Liver (tissue), 9 donors: ENCODE results near the gene ZNF276. TPM values are rescaled to one million over a fixed set of nuclear protein-coding genes. Genes with fewer than 3 reads are reported as not detected.

Experiments
- DNase-seq: peaks from one replicate; pipeline ENCODE4 v3.0.0-alpha.2; 2017; ENCODE audit warnings: low spot score
- H3K27ac ChIP-seq, 2 donors: one replicate each; pipeline ENCODE4 v1.7.0; 2013; ENCODE audit warnings: inconsistent platforms in 2 of 2, low read length in 2 of 2, control low read depth in 1 of 2, low read depth in 1 of 2, mild to moderate bottlenecking in 1 of 2
- H3K27me3 ChIP-seq, 4 donors: one replicate each; pipeline versions ENCODE4 v1.6.1 to v1.7.0; 2013; ENCODE audit warnings: low read length in 3 of 4, inconsistent platforms in 1 of 4, mild to moderate bottlenecking in 1 of 4, moderate library complexity in 1 of 4; ENCODE audit not compliant: control insufficient read depth in 4 of 4, insufficient read depth in 4 of 4
- H3K36me3 ChIP-seq, 4 donors: one replicate each; pipeline versions ENCODE4 v1.6.1 to v1.7.0; 2013; ENCODE audit warnings: low read length in 3 of 4, mild to moderate bottlenecking in 3 of 4, low read depth in 1 of 4, moderate library complexity in 1 of 4; ENCODE audit not compliant: control insufficient read depth in 4 of 4, insufficient read depth in 3 of 4
- H3K4me1 ChIP-seq, 4 donors: one replicate each; pipeline versions ENCODE4 v1.6.1 to v1.7.0; 2013; ENCODE audit warnings: low read length in 3 of 4, mild to moderate bottlenecking in 3 of 4, moderate library complexity in 1 of 4; ENCODE audit not compliant: control insufficient read depth in 4 of 4, insufficient read depth in 4 of 4
- H3K4me3 ChIP-seq, 3 donors: one replicate each; pipeline versions ENCODE4 v1.6.1 to v1.7.0; 2013; ENCODE audit warnings: low read length in 3 of 3, control low read depth in 1 of 3, low read depth in 1 of 3, mild to moderate bottlenecking in 1 of 3
- H3K9ac ChIP-seq, 2 donors: one replicate each; pipeline ENCODE4 v1.7.0; 2013; ENCODE audit warnings: low read length in 2 of 2, mild to moderate bottlenecking in 2 of 2, moderate library complexity in 2 of 2, control low read depth in 1 of 2, low read depth in 1 of 2
- H3K9me3 ChIP-seq, 4 donors: one replicate each; pipeline versions ENCODE4 v1.6.1 to v1.7.0; 2013; ENCODE audit warnings: low read length in 3 of 4; ENCODE audit not compliant: control insufficient read depth in 4 of 4
- EGR1 ChIP-seq, 2 donors: IDR thresholded peaks; 2 replicates each; pipeline ENCODE4 v1.6.1; 2016 to 2018; ENCODE audit warnings: antibody characterized with exemption in 2 of 2, low read depth in 2 of 2
- GABPA ChIP-seq, 2 donors: IDR thresholded peaks in 1 of 2; conservative IDR thresholded peaks in 1 of 2; 2 replicates each; pipeline ENCODE4 v1.6.1; 2016; ENCODE audit warnings: antibody characterized with exemption in 2 of 2, mild to moderate bottlenecking in 1 of 2, moderate library complexity in 1 of 2
- HNF4A ChIP-seq, 2 donors: conservative IDR thresholded peaks; 2 replicates each; pipeline ENCODE4 v1.6.1; 2016; ENCODE audit warnings: antibody characterized with exemption in 2 of 2, mild to moderate bottlenecking in 2 of 2
- HNF4G ChIP-seq: IDR thresholded peaks from 2 replicates; pipeline ENCODE4 v1.6.1; 2016; ENCODE audit warnings: antibody characterized with exemption
- NR2F2 ChIP-seq: IDR thresholded peaks from 2 replicates; pipeline ENCODE4 v1.6.1; 2016; ENCODE audit warnings: antibody characterized with exemption
- RAD21 ChIP-seq, 2 donors: IDR thresholded peaks; 2 replicates each; pipeline ENCODE4 v1.6.1; 2016; ENCODE audit warnings: antibody characterized with exemption in 2 of 2, mild to moderate bottlenecking in 2 of 2
- WGBS: extraction: QIAGEN DNeasy Blood & Tissue Kit; methylation state at CpG from one replicate; pipeline ENCODE4 v1.1.7; 2013; 5-methylcytosine and 5-hydroxymethylcytosine counted together
- polyA plus RNA-seq, 2 donors: library from polyadenylated mRNA; stranded (reverse) in 1 of 2; unstranded in 1 of 2; fragments of 200-250 nt in 1 of 2; fragments of >200 nt in 1 of 2; fragmentation: Nextera tagmentation in 1 of 2; extraction: Ambion mirVana in 1 of 2; gene quantifications; one replicate each; pipeline versions ENCODE4 v1.2.1 to v1.2.3, GENCODE V29; 2013 to 2015
- total RNA-seq, 2 donors: library from RNA; depleted of rRNA; stranded (reverse); fragments of >200 nt; gene quantifications; one replicate each; pipeline ENCODE4 v1.2.3, GENCODE V29; 2014
- TF ChIP-seq, protein P1 (sequence below): IDR thresholded peaks from 2 replicates; pipeline ENCODE4 v1.6.1; 2016; ENCODE audit warnings: antibody characterized with exemption
- TF ChIP-seq, protein P2 (sequence below): IDR thresholded peaks from 2 replicates; pipeline ENCODE4 v1.6.1; 2016; ENCODE audit warnings: antibody characterized with exemption
- TF ChIP-seq, protein P3 (sequence below): IDR thresholded peaks from 2 replicates; pipeline ENCODE4 v1.6.1; 2016; ENCODE audit warnings: antibody characterized with exemption, mild to moderate bottlenecking
- TF ChIP-seq, protein P4 (sequence below): IDR thresholded peaks from 2 replicates; pipeline ENCODE4 v1.6.1; 2016; ENCODE audit warnings: antibody characterized with exemption
- donor health status: healthy.
- donor health status: healthy.
- donor health status: healthy.
- donor health status: healthy.
- donor health status: healthy.

The ZNF276 gene
- total and polyA plus RNA-seq, 4 donors = 4.9 to 22.8 (median 8.7) TPM

DNA sequence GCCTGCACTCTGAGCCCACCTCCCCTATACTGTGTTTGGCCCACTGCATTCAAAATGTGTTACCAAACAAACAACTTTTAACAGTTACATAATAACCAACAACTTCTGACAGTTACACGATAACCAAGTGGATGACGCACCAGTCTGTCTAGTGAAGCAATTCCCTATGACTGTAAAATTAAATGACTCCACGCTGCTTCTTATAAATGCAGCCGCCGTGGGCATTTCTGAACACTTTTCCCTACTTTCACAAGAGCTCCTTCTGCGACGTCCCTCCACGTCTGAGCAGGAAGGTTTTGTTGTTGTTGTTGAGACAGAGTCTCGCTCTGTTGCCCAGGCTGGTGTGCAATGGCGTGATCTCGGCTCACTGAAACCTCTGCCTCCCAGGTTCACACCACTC, 27.6 kb downstream of the ZNF276 start:
- no peaks in the 10 kb centered on the region for H3K27me3 ChIP-seq
- H3K36me3 ChIP-seq = peaks cover 3 to 31% (median 13%) of the 10 kb centered on the region in 4 donors
- WGBS = 94% methylated on average over 11 of the region's 11 CpGs
- H3K9me3 ChIP-seq = no peaks in the 10 kb centered on the region
- no peak overlapping the region for H3K4me3 ChIP-seq
- no peak overlapping the region for H3K27ac ChIP-seq
- H3K4me1 ChIP-seq = no peaks in the 10 kb centered on the region
- no peak for DNase-seq
- TF ChIP-seq GABPA (IDR thresholded peaks at IDR 0.05 in 1 of 2, conservative IDR thresholded peaks at IDR 0.05 in 1 of 2) = no peak
- no peak for TF ChIP-seq HNF4G
- TF ChIP-seq, protein P1, sequence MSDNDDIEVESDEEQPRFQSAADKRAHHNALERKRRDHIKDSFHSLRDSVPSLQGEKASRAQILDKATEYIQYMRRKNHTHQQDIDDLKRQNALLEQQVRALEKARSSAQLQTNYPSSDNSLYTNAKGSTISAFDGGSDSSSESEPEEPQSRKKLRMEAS = no peak
- no peak for TF ChIP-seq HNF4A (conservative IDR thresholded peaks at IDR 0.05)
- TF ChIP-seq EGR1 (IDR thresholded peaks at IDR 0.05; ENCODE audit: low read depth in 2 of 2) = no peak
- TF ChIP-seq, protein P2, sequence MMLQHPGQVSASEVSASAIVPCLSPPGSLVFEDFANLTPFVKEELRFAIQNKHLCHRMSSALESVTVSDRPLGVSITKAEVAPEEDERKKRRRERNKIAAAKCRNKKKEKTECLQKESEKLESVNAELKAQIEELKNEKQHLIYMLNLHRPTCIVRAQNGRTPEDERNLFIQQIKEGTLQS = no peak
- TF ChIP-seq RAD21 (IDR thresholded peaks at IDR 0.05) = no peak
- H3K9ac ChIP-seq = no peak overlapping the region

DNA sequence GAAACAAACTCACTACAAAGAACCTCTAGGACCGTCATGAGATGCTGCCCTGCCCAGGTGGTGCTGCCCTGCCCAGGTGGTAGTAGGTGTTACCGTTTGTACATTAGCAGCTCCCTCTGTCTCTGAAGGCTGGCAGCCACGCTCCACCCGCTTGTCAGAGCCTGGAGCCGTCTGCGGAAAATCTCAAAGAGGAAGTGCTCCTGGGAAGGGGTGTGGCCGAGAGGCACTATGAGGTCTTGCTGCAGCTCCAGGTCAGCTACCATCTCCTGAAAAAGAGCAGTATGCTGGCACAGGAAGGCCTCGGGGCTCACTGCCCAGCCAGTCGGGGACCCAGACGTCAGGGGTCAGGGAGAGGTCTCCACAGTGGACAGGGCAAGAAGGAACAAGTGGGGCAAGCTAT, 28.3 kb downstream of the ZNF276 start:
- Histone ChIP-seq H3K9me3 (no peaks in the 10 kb centered on the region), H3K4me1 (no peaks in the 10 kb centered on the region), H3K36me3 (peaks cover 3 to 28% (median 11%) of the 10 kb centered on the region in 4 donors), H3K4me3 (no peak overlapping the region), H3K27ac (no peak overlapping the region), H3K27me3 (no peaks in the 10 kb centered on the region), H3K9ac (no peak overlapping the region)
- TF ChIP-seq, protein P2 = no peak
- TF ChIP-seq GABPA (IDR thresholded peaks at IDR 0.05 in 1 of 2, conservative IDR thresholded peaks at IDR 0.05 in 1 of 2) = no peak
- TF ChIP-seq, protein P3, sequence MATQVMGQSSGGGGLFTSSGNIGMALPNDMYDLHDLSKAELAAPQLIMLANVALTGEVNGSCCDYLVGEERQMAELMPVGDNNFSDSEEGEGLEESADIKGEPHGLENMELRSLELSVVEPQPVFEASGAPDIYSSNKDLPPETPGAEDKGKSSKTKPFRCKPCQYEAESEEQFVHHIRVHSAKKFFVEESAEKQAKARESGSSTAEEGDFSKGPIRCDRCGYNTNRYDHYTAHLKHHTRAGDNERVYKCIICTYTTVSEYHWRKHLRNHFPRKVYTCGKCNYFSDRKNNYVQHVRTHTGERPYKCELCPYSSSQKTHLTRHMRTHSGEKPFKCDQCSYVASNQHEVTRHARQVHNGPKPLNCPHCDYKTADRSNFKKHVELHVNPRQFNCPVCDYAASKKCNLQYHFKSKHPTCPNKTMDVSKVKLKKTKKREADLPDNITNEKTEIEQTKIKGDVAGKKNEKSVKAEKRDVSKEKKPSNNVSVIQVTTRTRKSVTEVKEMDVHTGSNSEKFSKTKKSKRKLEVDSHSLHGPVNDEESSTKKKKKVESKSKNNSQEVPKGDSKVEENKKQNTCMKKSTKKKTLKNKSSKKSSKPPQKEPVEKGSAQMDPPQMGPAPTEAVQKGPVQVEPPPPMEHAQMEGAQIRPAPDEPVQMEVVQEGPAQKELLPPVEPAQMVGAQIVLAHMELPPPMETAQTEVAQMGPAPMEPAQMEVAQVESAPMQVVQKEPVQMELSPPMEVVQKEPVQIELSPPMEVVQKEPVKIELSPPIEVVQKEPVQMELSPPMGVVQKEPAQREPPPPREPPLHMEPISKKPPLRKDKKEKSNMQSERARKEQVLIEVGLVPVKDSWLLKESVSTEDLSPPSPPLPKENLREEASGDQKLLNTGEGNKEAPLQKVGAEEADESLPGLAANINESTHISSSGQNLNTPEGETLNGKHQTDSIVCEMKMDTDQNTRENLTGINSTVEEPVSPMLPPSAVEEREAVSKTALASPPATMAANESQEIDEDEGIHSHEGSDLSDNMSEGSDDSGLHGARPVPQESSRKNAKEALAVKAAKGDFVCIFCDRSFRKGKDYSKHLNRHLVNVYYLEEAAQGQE = no peak
- TF ChIP-seq, protein P4, sequence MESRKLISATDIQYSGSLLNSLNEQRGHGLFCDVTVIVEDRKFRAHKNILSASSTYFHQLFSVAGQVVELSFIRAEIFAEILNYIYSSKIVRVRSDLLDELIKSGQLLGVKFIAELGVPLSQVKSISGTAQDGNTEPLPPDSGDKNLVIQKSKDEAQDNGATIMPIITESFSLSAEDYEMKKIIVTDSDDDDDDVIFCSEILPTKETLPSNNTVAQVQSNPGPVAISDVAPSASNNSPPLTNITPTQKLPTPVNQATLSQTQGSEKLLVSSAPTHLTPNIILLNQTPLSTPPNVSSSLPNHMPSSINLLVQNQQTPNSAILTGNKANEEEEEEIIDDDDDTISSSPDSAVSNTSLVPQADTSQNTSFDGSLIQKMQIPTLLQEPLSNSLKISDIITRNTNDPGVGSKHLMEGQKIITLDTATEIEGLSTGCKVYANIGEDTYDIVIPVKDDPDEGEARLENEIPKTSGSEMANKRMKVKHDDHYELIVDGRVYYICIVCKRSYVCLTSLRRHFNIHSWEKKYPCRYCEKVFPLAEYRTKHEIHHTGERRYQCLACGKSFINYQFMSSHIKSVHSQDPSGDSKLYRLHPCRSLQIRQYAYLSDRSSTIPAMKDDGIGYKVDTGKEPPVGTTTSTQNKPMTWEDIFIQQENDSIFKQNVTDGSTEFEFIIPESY = no peak
- no peak for TF ChIP-seq NR2F2
- DNase-seq = no peak
- 74% methylated on average over 10 of the region's 10 CpGs for WGBS
